Endothelial cell of umbilical vein (primary cell): ENCODE results near the gene MAPK8IP2. TPM values are rescaled to one million over a fixed set of nuclear protein-coding genes. Genes with fewer than 3 reads are reported as not detected.

Source experiments
- BruUV-seq: library from RNA; stranded (reverse); fragments of 400-500 nt; replicated peaks from 2 replicates; lab custom pipeline; 2021; lab: Mats Ljungman, UMichigan
- CTCF ChIA-PET: fragments of 300-600, 350-600 bp; sonication (Branson Sonifier 250); formaldehyde crosslinking; loops from one replicate; lab custom pipeline; 2021; ENCODE audit warnings: antibody characterized with exemption, inconsistent platforms; lab: Charles Lee
- POLR2A ChIA-PET: fragments of 300-600, 350-600 bp; sonication (Branson Sonifier 250); formaldehyde crosslinking; loops from one replicate; lab custom pipeline; 2021; ENCODE audit warnings: antibody characterized with exemption, inconsistent platforms; lab: Charles Lee
- DNase-seq: peaks from one replicate; pipeline ENCODE4 v3.0.0-alpha.2; 2011; ENCODE audit warnings: low read depth, low spot score
- FAIRE-seq: peaks from 2 replicates; lab custom pipeline; 2011; peaks lifted over from hg19 to GRCh38; lab: Jason Lieb, UNC
- H2AFZ ChIP-seq: 2 replicates; pipeline ENCODE4 v1.6.0; 2012; ENCODE audit warnings: low read depth, low read length, control low read depth, inconsistent platforms
- H3K27ac ChIP-seq: 2 replicates; pipeline ENCODE4 v1.5.1; 2011; ENCODE audit warnings: low read depth, mild to moderate bottlenecking, control low read depth, low read length, moderate library complexity; ENCODE audit not compliant: insufficient read depth
- H3K27me3 ChIP-seq, 2 experiments: 2 replicates each; pipeline versions ENCODE4 v1.6.0 to v1.6.1; 2011; ENCODE audit warnings: low read length in 2 of 2, mixed read lengths in 1 of 2; ENCODE audit not compliant: control insufficient read depth in 2 of 2, insufficient read depth in 2 of 2
- H3K36me3 ChIP-seq, 2 experiments: 2 replicates in 1 of 2; 3 replicates in 1 of 2; pipeline ENCODE4 v1.5.1; 2011; ENCODE audit warnings: low read length in 2 of 2, mild to moderate bottlenecking in 1 of 2, moderate library complexity in 1 of 2; ENCODE audit not compliant: control insufficient read depth in 2 of 2, insufficient read depth in 2 of 2; ENCODE audit errors: extremely low read depth in 1 of 2
- H3K4me1 ChIP-seq: 3 replicates; pipeline ENCODE4 v1.5.1; 2011; ENCODE audit warnings: mild to moderate bottlenecking, low read length; ENCODE audit not compliant: control insufficient read depth, insufficient read depth; ENCODE audit errors: extremely low read depth
- H3K4me2 ChIP-seq: 2 replicates; pipeline ENCODE4 v1.6.1; 2011; ENCODE audit warnings: low read length, control low read depth, mixed read lengths; ENCODE audit not compliant: insufficient read depth
- H3K4me3 ChIP-seq, 3 experiments: fragments of 200-600 bp in 1 of 3; sonication (generic), shearing (Covaris generic) in 1 of 3; replicated peaks in 1 of 3; 2 replicates each; pipeline ENCODE4 v1.5.1; 2011 to 2016; ENCODE audit warnings: control low read depth in 3 of 3, low read length in 3 of 3, mild to moderate bottlenecking in 2 of 3, inconsistent platforms in 1 of 3, low read depth in 1 of 3, moderate library complexity in 1 of 3; ENCODE audit not compliant: insufficient read depth in 1 of 3
- H3K79me2 ChIP-seq: 2 replicates; pipeline ENCODE4 v1.6.0; 2012; ENCODE audit warnings: low read length, inconsistent platforms; ENCODE audit not compliant: control insufficient read depth, insufficient read depth
- H3K9ac ChIP-seq: replicated peaks from 2 replicates; pipeline ENCODE3; 2011; ENCODE audit warnings: low read length, control low read depth; ENCODE audit not compliant: insufficient read depth; ENCODE audit errors: extremely low read depth
- H3K9me1 ChIP-seq: replicated peaks from 3 replicates; pipeline ENCODE4 v1.6.0; 2011; ENCODE audit warnings: mild to moderate bottlenecking, low read length; ENCODE audit not compliant: control insufficient read depth, insufficient read depth; ENCODE audit errors: extremely low read depth
- H3K9me3 ChIP-seq: replicated peaks from 2 replicates; pipeline ENCODE4 v1.5.1; 2012; ENCODE audit warnings: low read length, inconsistent platforms; ENCODE audit not compliant: control insufficient read depth, insufficient read depth
- H4K20me1 ChIP-seq: replicated peaks from 2 replicates; pipeline ENCODE3; 2011; ENCODE audit warnings: mild to moderate bottlenecking, low read length; ENCODE audit not compliant: control insufficient read depth, insufficient read depth; ENCODE audit errors: extremely low read depth
- FOS ChIP-seq: IDR thresholded peaks from 2 replicates; pipeline ENCODE4 v1.6.1; 2011; ENCODE audit warnings: mild to moderate bottlenecking, low read length, moderate library complexity, borderline replicate concordance; ENCODE audit not compliant: insufficient read depth
- dilution Hi-C: fragments of 300-500 bp; cut with MboI; formaldehyde crosslinking; loops from one replicate; pipeline ENCODE4 v1.15.0; 2019; ENCODE audit warnings: low sequenced_read_pairs; ENCODE audit not compliant: extremely low pct_ligation_motif_present
- intact Hi-C: fragments of 100-400 bp; cut with micrococcal nuclease; formaldehyde crosslinking; loops from one replicate; pipeline ENCODE4 v1.10.0; 2022
- polyA plus RNA-seq, 4 experiments: library from polyadenylated mRNA; depleted of rRNA in 3 of 4; stranded (reverse) in 3 of 4; unstranded in 1 of 4; fragments of >200 nt; gene quantifications; 2 replicates each; pipeline versions ENCODE4 v1.2.1 to v1.2.3, GENCODE V29; 2011 to 2012; ENCODE audit warnings: missing spikeins in 1 of 4
- total RNA-seq: library from RNA; stranded (reverse); gene quantifications from 2 replicates; pipeline ENCODE4 v1.2.3, GENCODE V29; 2021
- TF ChIP-seq, protein P1 (sequence below), 2 donors: IDR thresholded peaks; 1 replicate in 1 of 2; 2 replicates in 1 of 2; pipeline ENCODE4 v1.5.1; 2011; ENCODE audit warnings: low read length in 2 of 2, mild to moderate bottlenecking in 2 of 2, moderate library complexity in 2 of 2, control low read depth in 1 of 2, inconsistent platforms in 1 of 2, low read depth in 1 of 2; ENCODE audit not compliant: insufficient read depth in 1 of 2; ENCODE audit errors: extremely low read depth in 1 of 2

Gene MAPK8IP2
- total and polyA plus RNA-seq, 2 donors (not counting 3 experiments of a cell fraction or from before 2014, with no cell fraction given) = 0.21 to 0.31 TPM

DNA sequence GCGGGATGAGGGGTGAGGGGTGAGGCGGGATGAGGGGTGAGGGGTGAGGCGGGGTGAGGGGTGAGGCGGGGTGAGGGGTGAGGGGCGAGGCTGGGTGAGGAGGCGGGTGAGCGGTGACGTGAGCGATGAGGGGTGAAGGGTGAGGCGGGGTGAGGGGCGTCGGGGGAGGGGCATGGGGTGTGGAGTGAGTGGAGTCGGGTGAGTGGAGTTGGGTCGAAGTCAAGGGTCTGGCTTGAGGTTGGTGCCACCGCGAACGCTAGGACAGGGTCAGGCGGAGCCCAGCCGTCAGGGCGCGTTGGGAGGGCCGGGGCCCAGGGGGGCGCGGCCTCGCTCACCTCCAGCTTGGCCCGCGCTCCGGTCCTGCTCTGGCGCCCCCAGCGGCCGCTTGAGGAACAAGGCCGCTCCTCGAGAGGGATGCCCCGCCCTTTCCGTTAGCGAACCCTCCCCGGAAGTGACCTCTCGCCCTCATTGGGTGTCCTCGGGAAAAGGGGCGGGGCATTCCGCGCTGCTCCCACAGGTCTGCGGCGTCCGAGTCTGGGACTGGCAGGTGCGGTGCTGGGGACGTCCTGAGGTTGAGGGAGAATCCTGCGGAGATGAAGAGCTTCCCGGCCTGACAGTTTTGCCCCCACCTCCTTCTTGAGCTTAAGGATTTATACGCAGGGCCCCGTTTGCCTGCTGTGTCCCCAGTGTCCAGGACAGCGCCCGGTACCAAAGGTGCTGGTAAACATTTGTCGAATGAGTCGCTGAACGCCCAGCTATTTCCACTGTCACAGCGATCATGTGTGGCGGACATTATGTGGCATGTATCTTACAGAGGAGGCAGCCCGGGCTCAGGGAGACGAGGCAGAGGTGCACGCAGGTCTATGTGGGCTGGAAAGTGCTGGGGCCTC is 37.8 kb upstream of the MAPK8IP2 start, which contains the start of gene SYCE3:
Gene SYCE3, minus strand, starts transcription at position 397 of the 890 bp plus-strand sequence. CDS start 6,514 bp downstream, outside the sequence.
- intact Hi-C loops = no loop called here
- Histone ChIP-seq H2AFZ (peak within 1 kb of the TSS; percentile 78), H3K9me1 (no peaks in the 10 kb centered on the region), H3K4me3 (peak within 1 kb of the TSS; percentile 1 to 34 (median 16)), H3K27me3 (peaks cover 8 to 16% of the 10 kb centered on the region in 2 experiments), H3K9ac (no peak within 1 kb of the TSS), H4K20me1 (no peaks in the 10 kb centered on the region), H3K4me1 (peaks cover 5% of the 10 kb centered on the region), H3K27ac (no peak within 1 kb of the TSS), H3K4me2 (peak within 1 kb of the TSS; percentile 50), H3K36me3 (no peaks in the 10 kb centered on the region), H3K9me3 (no peaks in the 10 kb centered on the region), H3K79me2 (no peaks in the 10 kb centered on the region)
- ChIA-PET POLR2A (no interaction called here), CTCF (interaction anchor here (0.6 to 2.2 kb wide), 24 partner anchors 9 to 136 kb away, joined by 3 to 16 read pairs (median 4); partner anchors contain the start of genes CPT1B, KLHDC7B, LMF2 and MIOX)
- dilution Hi-C loops = no loop called here
- DNase-seq = peak; percentile 73
- FAIRE-seq = peak; percentile 90
- BruUV-seq = no TSS peak
- TF ChIP-seq FOS = no peak
- TF ChIP-seq, protein P1, sequence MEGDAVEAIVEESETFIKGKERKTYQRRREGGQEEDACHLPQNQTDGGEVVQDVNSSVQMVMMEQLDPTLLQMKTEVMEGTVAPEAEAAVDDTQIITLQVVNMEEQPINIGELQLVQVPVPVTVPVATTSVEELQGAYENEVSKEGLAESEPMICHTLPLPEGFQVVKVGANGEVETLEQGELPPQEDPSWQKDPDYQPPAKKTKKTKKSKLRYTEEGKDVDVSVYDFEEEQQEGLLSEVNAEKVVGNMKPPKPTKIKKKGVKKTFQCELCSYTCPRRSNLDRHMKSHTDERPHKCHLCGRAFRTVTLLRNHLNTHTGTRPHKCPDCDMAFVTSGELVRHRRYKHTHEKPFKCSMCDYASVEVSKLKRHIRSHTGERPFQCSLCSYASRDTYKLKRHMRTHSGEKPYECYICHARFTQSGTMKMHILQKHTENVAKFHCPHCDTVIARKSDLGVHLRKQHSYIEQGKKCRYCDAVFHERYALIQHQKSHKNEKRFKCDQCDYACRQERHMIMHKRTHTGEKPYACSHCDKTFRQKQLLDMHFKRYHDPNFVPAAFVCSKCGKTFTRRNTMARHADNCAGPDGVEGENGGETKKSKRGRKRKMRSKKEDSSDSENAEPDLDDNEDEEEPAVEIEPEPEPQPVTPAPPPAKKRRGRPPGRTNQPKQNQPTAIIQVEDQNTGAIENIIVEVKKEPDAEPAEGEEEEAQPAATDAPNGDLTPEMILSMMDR (IDR thresholded peaks at IDR 0.05; ENCODE audit: extremely low read depth in 1 of 2, insufficient read depth in 1 of 2, low read depth in 1 of 2, low read length in 2 of 2) = peak; percentile 92 to 93
